Activated T-cell treated with anti-CD3 and anti-CD28 coated beads, Interleukin-2, amount 50 U/mL, for 24 hours (primary cell): ENCODE results near the gene CLPSL2.
"Not testable (repeated sequence)": the region's sequence is repeated elsewhere in the genome, so short reads cannot be mapped to it uniquely, and the experiment has no call there.

Experiments used
- DNase-seq: peaks from one replicate; pipeline ENCODE4 v3.0.0-alpha.2; 2020
- H3K27ac Mint-ChIP-seq: 2 replicates; pipeline ENCODE4 v1.8.0; 2020; ENCODE audit warnings: mild to moderate bottlenecking, mixed read lengths
- H3K27me3 Mint-ChIP-seq: 2 replicates; pipeline ENCODE4 v1.8.0; 2020; ENCODE audit warnings: mixed read lengths
- H3K36me3 Mint-ChIP-seq: 2 replicates; pipeline ENCODE4 v1.8.0; 2020; ENCODE audit warnings: low read depth, mixed read lengths
- H3K4me1 Mint-ChIP-seq: 2 replicates; pipeline ENCODE4 v1.8.0; 2020; ENCODE audit warnings: low read depth, mixed read lengths
- H3K4me3 Mint-ChIP-seq: 2 replicates; pipeline ENCODE4 v1.8.0; 2020; ENCODE audit warnings: mild to moderate bottlenecking, moderate library complexity, mixed read lengths
- H3K9me3 Mint-ChIP-seq: 2 replicates; pipeline ENCODE4 v1.8.0; 2020; ENCODE audit warnings: mixed read lengths

The CLPSL2 gene

GRCh38 chr6:35776364-35777215 is at the start of gene CLPSL2:
Gene CLPSL2 (plus strand): TSS chr6:35776598. CDS start chr6:35776619, 21 bp downstream.
- peaks cover 32% of the 10 kb centered on the region for H3K27me3 Mint-ChIP-seq

GRCh38 chr6:35727231-35727934 is 49.0 kb upstream of the CLPSL2 start:
- Mint-ChIP-seq H3K4me3 (peak overlapping the region; percentile 62), H3K9me3 (no peaks in the 10 kb centered on the region), H3K27ac (peak overlapping the region; percentile 88), H3K27me3 (no peaks in the 10 kb centered on the region), H3K36me3 (no peaks in the 10 kb centered on the region), H3K4me1 (peaks cover 84% of the 10 kb centered on the region)
- no peak for DNase-seq

More at GRCh38 chr6:35776364-35777215, at the start of gene CLPSL2:
- Mint-ChIP-seq H3K27ac (no peak within 1 kb of the TSS), H3K36me3 (no peaks in the 10 kb centered on the region), H3K4me1 (peaks cover 4% of the 10 kb centered on the region), H3K9me3 (no peaks in the 10 kb centered on the region), H3K4me3 (peak within 1 kb of the TSS; percentile 51)
- no peak for DNase-seq

GRCh38 chr6:35727935-35728682 is 48.3 kb upstream of the CLPSL2 start:
- H3K27me3 Mint-ChIP-seq = no peaks in the 10 kb centered on the region
- H3K36me3 Mint-ChIP-seq = no peaks in the 10 kb centered on the region
- H3K27ac Mint-ChIP-seq = peak overlapping the region; percentile 97
- H3K9me3 Mint-ChIP-seq = no peaks in the 10 kb centered on the region
- peaks cover 89% of the 10 kb centered on the region for H3K4me1 Mint-ChIP-seq
- peak overlapping the region; percentile 75 for H3K4me3 Mint-ChIP-seq
- peak; percentile 86 for DNase-seq

- no peaks in the 10 kb centered on the region for H3K9me3 Mint-ChIP-seq
- DNase-seq = peak; percentile 65
- H3K36me3 Mint-ChIP-seq = no peaks in the 10 kb centered on the region
- peak overlapping the region; percentile 97 for H3K27ac Mint-ChIP-seq
- no peaks in the 10 kb centered on the region for H3K27me3 Mint-ChIP-seq
- H3K4me1 Mint-ChIP-seq = peaks cover 89% of the 10 kb centered on the region
- H3K4me3 Mint-ChIP-seq = peak overlapping the region; percentile 75
Measured at GRCh38 chr6:35728683-35729678, 47.4 kb upstream of the CLPSL2 start.

GRCh38 chr6:35729722-35730121 is 46.7 kb upstream of the CLPSL2 start:
- H3K4me3 Mint-ChIP-seq = no peak overlapping the region
- peak overlapping the region; percentile 73 for H3K27ac Mint-ChIP-seq

GRCh38 chr6:35730745-35731413 is 45.5 kb upstream of the CLPSL2 start:
- no peak for DNase-seq
- H3K4me3 Mint-ChIP-seq = peak overlapping the region; percentile 84
- no peaks in the 10 kb centered on the region for H3K9me3 Mint-ChIP-seq
- no peaks in the 10 kb centered on the region for H3K36me3 Mint-ChIP-seq
- H3K27me3 Mint-ChIP-seq = no peaks in the 10 kb centered on the region
- peak overlapping the region; percentile 96 for H3K27ac Mint-ChIP-seq
- peaks cover 90% of the 10 kb centered on the region for H3K4me1 Mint-ChIP-seq

More at GRCh38 chr6:35729722-35730121, 46.7 kb upstream of the CLPSL2 start:
- DNase-seq = no peak
- H3K4me1 Mint-ChIP-seq = peaks cover 90% of the 10 kb centered on the region
- no peaks in the 10 kb centered on the region for H3K27me3 Mint-ChIP-seq
- H3K9me3 Mint-ChIP-seq = no peaks in the 10 kb centered on the region
- no peaks in the 10 kb centered on the region for H3K36me3 Mint-ChIP-seq

- no peaks in the 10 kb centered on the region for H3K9me3 Mint-ChIP-seq
- H3K27me3 Mint-ChIP-seq = no peaks in the 10 kb centered on the region
- peaks cover 89% of the 10 kb centered on the region for H3K4me1 Mint-ChIP-seq
- no peaks in the 10 kb centered on the region for H3K36me3 Mint-ChIP-seq
- peak; percentile 96 for DNase-seq
- H3K27ac Mint-ChIP-seq = peak overlapping the region; percentile 96
- H3K4me3 Mint-ChIP-seq = peak overlapping the region; percentile 84
Measured at GRCh38 chr6:35731414-35731735, 45.0 kb upstream of the CLPSL2 start.

- H3K4me3 Mint-ChIP-seq = peak overlapping the region; percentile 84
- DNase-seq = peak; percentile 96
- H3K36me3 Mint-ChIP-seq = no peaks in the 10 kb centered on the region
- H3K9me3 Mint-ChIP-seq = no peaks in the 10 kb centered on the region
- no peaks in the 10 kb centered on the region for H3K27me3 Mint-ChIP-seq
- peaks cover 88% of the 10 kb centered on the region for H3K4me1 Mint-ChIP-seq
- peak overlapping the region; percentile 96 for H3K27ac Mint-ChIP-seq
Measured at GRCh38 chr6:35731736-35732532, 44.5 kb upstream of the CLPSL2 start.

GRCh38 chr6:35733633-35734032 is 42.8 kb upstream of the CLPSL2 start:
- Mint-ChIP-seq H3K27ac (peak overlapping the region; percentile 64), H3K4me1 (peaks cover 80% of the 10 kb centered on the region)

GRCh38 chr6:35734319-35734718 is 42.1 kb upstream of the CLPSL2 start:
- H3K36me3 Mint-ChIP-seq, H3K27ac Mint-ChIP-seq, DNase-seq, H3K9me3 Mint-ChIP-seq, H3K4me3 Mint-ChIP-seq, H3K27me3 Mint-ChIP-seq: not testable (repeated sequence)
- H3K4me1 Mint-ChIP-seq = peaks cover 73% of the 10 kb centered on the region

More at GRCh38 chr6:35733633-35734032, 42.8 kb upstream of the CLPSL2 start:
- H3K4me3 Mint-ChIP-seq = no peak overlapping the region
- no peaks in the 10 kb centered on the region for H3K9me3 Mint-ChIP-seq
- H3K27me3 Mint-ChIP-seq = no peaks in the 10 kb centered on the region
- H3K36me3 Mint-ChIP-seq = no peaks in the 10 kb centered on the region
- no peak for DNase-seq

- H3K27me3 Mint-ChIP-seq = no peaks in the 10 kb centered on the region
- H3K4me3 Mint-ChIP-seq = no peak overlapping the region
- no peak overlapping the region for H3K27ac Mint-ChIP-seq
- no peaks in the 10 kb centered on the region for H3K9me3 Mint-ChIP-seq
- no peaks in the 10 kb centered on the region for H3K36me3 Mint-ChIP-seq
- peaks cover 61% of the 10 kb centered on the region for H3K4me1 Mint-ChIP-seq
- peak; percentile 41 for DNase-seq
Measured at GRCh38 chr6:35735452-35735851, 40.9 kb upstream of the CLPSL2 start.

GRCh38 chr6:35736253-35736894 is 40.0 kb upstream of the CLPSL2 start:
- H3K9me3 Mint-ChIP-seq = no peaks in the 10 kb centered on the region
- no peaks in the 10 kb centered on the region for H3K27me3 Mint-ChIP-seq
- DNase-seq = peak; percentile 88
- H3K36me3 Mint-ChIP-seq = no peaks in the 10 kb centered on the region
- H3K27ac Mint-ChIP-seq = no peak overlapping the region
- H3K4me1 Mint-ChIP-seq = peaks cover 53% of the 10 kb centered on the region
- H3K4me3 Mint-ChIP-seq = no peak overlapping the region
